ENCODE measurements around the gene CLIC3.

Gene CLIC3

GRCh38 chr9:136949817-136950655 is 46.3 kb downstream of the CLIC3 start:
- peak; percentile 90 for DNase-seq

DNA sequence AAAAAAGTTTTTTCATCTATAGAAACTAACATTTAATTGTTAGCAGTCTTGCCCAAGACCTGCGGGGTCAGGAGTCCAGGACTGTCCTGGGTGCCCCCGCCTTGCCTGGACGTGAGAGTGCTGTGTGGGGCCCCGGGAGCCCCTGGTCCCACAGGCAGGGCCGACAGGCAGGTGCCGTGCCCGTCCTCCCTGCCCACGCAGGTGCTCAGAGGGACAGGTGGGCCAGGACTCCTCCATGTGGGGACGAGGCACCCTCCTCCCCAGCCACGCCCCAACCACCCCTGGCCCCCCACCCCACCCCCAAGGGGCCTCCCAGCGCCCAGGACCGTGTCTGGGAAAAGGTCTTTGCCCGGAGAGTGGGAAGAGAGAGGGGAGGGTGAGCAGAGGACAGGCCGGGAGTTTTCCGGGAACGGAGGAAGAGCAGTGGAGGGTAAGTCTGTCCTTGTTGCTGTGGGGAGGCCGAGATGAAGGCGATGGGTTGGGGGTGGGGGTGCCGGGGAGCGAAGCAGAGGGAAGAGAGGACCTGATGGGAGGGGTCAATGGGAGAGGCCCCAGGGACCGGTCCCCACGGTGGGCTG is 47.0 kb downstream of the CLIC3 start:
- no peak for DNase-seq

- DNase-seq: no peak
Observed at GRCh38 chr9:136947955-136948510, 48.3 kb downstream of the CLIC3 start.

DNA sequence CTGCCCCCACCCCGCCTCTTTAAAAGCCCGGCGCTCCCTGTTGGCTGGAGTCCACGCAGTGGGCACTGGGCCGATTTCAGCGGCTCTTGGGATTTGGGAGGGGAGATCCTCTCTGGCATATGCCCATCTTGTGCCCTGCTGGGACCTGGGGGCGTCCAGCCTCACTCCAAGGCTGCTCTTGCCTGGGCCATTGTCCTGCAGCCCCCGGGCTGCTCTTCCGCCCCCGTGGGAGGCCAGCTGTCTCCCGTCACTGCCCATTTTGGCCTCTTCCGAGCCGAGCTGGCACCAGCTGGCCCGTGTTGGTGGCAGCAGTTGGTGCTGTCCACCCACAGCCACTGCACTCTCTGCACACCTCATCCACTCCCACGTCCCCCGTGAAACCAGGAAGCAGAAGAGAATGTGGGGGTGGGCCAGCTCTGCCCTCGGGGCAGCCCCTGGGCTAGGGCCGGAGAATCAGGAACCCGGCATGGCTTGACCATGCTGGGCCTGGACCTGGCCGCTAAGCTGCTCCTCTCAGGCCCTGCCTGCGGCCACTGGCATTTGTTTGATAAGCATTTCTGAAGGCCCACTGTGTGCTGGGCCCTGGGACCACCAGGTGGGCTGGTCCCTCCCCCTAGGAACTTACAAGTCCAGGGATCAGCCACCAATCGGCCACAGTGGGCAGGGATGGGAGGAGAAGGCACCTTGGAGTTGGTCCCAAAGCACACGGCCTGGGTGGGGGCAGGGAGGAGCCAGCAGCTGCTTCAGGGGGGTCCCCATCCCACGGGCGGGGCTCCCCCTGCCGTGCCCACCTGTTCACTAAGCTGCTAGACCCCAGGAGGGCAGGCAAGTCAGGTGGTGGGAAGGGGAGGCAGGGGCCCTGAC is 49.1 kb downstream of the CLIC3 start:
- DNase-seq: no peak

- DNase-seq: no peak
Observed at GRCh38 chr9:136946228-136947027, 49.9 kb downstream of the CLIC3 start.

DNA sequence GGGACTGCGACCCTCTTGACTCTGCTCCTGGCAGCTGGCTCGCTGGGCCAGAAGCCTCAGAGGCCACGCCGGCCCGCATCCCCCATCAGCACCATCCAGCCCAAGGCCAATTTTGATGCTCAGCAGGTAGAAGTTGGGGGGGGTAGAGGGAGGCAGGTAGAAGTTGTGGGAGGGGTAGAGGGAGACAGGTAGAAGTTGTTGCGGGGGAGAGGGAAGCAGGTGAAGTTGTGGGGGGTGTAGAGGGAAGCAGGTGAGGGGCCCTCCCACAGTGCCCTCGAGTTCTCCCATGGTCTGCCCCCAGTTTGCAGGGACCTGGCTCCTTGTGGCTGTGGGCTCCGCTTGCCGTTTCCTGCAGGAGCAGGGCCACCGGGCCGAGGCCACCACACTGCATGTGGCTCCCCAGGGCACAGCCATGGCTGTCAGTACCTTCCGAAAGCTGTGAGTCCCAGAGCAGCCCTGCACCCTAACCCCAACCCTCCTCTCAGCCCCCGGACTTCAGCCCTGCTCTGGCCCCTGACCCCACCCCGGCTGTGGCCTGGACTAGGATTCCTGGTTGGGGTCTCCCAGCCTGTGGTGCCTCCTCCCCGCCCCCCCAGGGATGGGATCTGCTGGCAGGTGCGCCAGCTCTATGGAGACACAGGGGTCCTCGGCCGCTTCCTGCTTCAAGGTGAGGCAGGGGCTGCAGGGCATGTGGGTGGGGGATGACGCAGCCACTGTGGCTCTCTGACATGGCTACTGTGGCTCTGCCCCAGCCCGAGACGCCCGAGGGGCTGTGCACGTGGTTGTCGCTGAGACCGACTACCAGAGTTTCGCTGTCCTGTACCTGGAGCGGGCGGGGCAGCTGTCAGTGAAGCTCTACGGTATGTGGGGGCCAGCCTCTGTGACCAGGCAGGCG is 50.8 kb downstream of the CLIC3 start:
- DNase-seq: no peak

Measured in NCI-H1092 (cell line).